NCI-H2029 treated with DMSO at 0.1 percent for 48 hours (cell line): ENCODE results near the gene FAT1.
"Not testable (repeated sequence)": the region's sequence is repeated elsewhere in the genome, so short reads cannot be mapped to it uniquely, and the experiment has no call there.

Experiments
- DNase-seq: peaks from one replicate; lab custom pipeline; 2025; lab: John Stamatoyannopoulos, UW

The FAT1 gene

GRCh38 chr4:186723292-186724057 lies at the start of gene FAT1:
TSS of gene FAT1 (minus strand) at chr4:186723856. CDS start at chr4:186709827, 14,029 bp downstream.
- DNase-seq: peak; percentile 27

- DNase-seq: no peak
Observed at GRCh38 chr4:186772936-186773487, 49.4 kb upstream of the FAT1 start.

GRCh38 chr4:186771624-186772023 lies 48.0 kb upstream of the FAT1 start:
- DNase-seq: no peak

- no peak for DNase-seq
Observed at GRCh38 chr4:186770481-186771175, 47.0 kb upstream of the FAT1 start.

DNA sequence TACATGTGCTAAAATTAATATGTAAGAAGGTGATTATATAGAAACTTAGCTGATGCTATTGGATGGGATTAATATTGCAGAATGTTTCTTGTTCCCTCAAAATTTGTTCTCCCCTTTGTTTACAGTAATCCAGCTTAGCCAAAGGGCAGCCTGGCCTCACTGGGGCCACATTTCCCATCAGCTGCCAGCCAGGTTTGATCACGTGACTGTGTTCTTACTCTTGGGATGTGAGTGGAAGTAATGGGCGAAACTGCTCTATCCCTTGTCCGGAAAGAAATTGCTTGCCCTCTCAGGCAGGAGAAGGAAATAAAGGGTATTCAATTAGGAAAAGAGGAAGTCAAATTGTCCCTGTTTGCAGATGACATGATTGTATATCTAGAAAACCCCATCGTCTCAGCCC lies 44.1 kb upstream of the FAT1 start:
- DNase-seq: no peak

- no peak for DNase-seq
Observed at GRCh38 chr4:186765673-186766546, 42.3 kb upstream of the FAT1 start.

DNA sequence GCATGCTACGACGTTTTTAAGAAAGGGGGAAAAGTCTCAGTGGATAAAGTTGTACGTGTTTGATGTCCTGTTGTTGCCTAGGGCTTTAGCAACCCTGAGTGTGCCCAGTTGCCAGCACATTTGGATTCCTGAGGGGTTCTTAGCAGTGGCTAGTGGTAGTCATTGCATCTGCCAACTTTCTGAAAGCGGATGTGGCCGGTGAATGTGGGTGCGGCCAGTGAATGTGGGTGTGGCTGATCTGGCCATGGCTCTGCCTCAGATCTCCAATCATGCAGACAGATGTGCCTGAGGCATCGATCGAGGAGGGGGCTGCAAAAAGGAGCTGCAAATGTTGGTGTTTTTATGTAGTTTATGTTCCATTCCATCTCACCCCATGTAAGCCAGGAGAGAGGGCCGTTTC lies 41.5 kb upstream of the FAT1 start:
- no peak for DNase-seq

DNA sequence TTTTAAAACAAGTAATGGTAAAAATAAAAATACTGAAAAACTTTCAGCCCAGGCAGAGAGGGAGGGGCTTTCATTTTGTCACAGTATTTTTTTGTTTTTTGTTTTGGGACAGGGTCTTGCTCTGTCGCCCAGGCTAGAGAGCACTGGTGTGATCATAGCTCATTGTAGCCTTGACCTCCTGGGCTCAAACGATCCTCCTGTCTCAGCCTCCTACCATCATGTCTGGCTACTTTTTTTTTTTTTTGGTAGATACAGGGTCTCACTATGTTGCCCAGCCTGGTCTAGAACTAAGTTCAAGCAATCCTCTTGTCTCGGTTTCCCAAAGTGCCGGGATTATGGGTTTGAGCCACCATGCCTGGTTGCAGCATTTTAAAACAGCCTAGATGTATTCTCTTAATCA lies 40.8 kb upstream of the FAT1 start:
- DNase-seq: no peak

GRCh38 chr4:186762865-186763264 lies 39.2 kb upstream of the FAT1 start:
- no peak for DNase-seq

- no peak for DNase-seq
Observed at GRCh38 chr4:186762361-186762760, 38.7 kb upstream of the FAT1 start.

- not testable (repeated sequence) for DNase-seq
Observed at GRCh38 chr4:186761956-186762355, 38.3 kb upstream of the FAT1 start.

- DNase-seq: no peak
Observed at GRCh38 chr4:186761393-186761792, 37.7 kb upstream of the FAT1 start.

GRCh38 chr4:186760576-186760975 lies 36.9 kb upstream of the FAT1 start:
- DNase-seq: no peak

DNA sequence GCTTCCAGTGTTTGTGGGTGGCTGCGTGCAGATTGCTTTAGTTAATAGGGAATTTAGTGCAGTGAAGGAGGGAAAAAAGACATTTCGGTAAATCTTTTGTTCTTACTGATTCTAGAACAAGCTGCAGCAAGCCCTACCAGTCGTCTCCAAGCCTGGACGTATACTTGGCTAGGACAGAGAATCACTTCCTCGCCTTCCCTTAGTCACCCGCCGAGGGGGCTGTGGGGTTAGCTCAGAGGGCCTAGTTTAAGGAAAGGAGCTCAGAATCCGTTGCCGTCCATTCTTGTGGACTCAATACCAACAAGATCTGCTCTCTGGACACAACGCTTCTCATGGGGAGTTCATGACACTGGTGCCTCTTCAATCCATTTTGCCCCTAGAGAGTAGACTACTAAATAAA lies 36.3 kb upstream of the FAT1 start:
- DNase-seq: no peak

- no peak for DNase-seq
Observed at GRCh38 chr4:186758929-186759682, 35.5 kb upstream of the FAT1 start.

- no peak for DNase-seq
Observed at GRCh38 chr4:186757696-186758355, 34.2 kb upstream of the FAT1 start.

GRCh38 chr4:186756550-186756949 lies 32.9 kb upstream of the FAT1 start:
- not testable (repeated sequence) for DNase-seq

DNA sequence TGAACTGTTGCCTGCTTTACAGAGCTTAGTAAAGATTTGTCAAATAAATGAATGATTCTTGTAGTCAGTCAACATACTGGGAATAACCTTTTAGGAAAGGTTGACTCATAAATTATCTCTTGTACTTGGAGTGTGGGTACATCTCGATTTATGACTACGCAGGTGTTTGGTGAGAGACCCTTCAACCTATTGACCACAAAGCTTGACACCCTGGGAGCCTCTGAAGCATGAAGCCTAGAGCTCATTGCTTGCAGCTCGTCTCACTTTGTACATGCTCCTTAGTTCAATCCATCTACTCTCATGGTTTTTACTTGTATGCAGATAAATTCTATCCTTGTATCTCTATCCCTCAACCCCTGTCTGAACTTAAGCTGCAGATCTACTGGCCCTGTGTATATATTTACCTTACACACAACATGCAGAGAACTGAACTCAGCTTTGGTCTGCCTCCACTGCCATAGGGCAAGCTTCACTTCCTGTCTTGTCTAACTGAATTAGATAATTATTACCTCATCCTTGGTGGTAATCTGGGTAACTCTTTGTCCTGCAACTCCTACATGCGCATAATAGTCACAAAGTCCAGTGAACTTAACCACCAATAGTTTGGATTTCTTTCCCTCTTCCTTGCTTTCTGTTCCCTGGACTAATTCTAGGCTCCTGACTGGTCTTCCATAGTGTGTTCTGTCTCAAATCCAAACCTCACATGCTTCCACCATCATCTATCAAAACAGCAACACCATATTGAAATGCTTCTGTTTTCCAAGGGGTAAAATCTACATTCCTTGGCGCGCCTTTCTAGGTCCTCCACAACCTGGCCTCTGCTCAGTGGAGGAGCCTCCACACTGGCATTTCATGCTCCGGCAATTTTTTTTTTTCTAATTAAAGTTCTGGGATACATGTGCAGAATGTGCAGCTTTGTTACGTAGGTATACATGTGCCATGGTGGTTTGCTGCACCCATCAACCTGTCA lies 32.2 kb upstream of the FAT1 start:
- no peak for DNase-seq

DNA sequence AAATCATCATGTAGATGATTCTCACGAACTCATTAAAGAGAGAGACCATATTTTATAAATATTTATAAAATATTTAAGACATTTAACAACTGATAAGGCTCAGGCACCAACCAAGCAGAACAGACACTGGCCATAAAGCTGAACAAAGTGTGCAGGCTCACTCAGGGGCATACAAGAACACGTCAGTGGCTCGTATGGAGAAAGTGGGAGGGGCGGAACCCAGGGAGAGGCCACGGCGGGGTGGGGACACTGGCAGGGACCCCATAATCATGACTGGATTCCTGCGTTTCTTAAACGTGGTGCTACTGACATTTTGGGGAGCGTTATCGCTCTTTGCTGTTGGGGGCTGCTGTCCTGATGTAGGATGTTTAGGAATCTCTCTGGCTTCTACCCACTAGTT lies 31.3 kb upstream of the FAT1 start:
- DNase-seq: no peak

DNA sequence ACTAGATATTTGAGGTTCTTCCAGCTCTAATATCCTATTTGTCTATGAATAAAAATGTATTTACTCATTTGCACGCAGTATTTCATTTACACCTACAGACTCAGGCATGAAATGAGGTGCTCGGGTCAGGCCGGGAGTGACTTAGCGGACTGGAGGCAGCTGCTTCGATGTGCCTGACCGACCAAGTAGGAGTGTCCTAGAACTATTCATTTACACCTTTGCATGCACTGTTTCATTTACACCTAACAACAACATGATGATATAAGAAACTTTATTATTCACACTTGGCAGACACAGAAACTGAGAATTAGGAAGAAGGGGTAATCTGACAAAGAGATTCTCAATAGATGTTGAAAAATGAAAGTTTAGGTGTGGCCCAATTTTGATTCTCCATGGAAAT lies 28.7 kb upstream of the FAT1 start:
- no peak for DNase-seq
